Smooth muscle cell (in vitro differentiated cells): ENCODE measurements around the gene PILRA. TPM values are rescaled to one million over a fixed set of nuclear protein-coding genes. Genes with fewer than 3 reads are reported as not detected.

Experiments used
- DNase-seq: peaks from one replicate; lab custom pipeline; 2025; ENCODE audit not compliant: unreplicated experiment; lab: John Stamatoyannopoulos, UW
- H2AFZ ChIP-seq: fragments of 200-600 bp; sonication (generic); 2 replicates; pipeline ENCODE4 v1.6.0; 2016; ENCODE audit warnings: antibody characterized with exemption, low read depth, mild to moderate bottlenecking
- H3F3A ChIP-seq: fragments of 200-600 bp; sonication (generic); 2 replicates; pipeline ENCODE4 v1.6.0; 2017; ENCODE audit warnings: antibody characterized with exemption, low read depth
- H3K27ac ChIP-seq: fragments of 200-600 bp; sonication (generic); 2 replicates; pipeline ENCODE4 v1.5.1; 2016; ENCODE audit warnings: low read depth, mild to moderate bottlenecking
- H3K27me3 ChIP-seq: fragments of 200-600 bp; sonication (generic); 2 replicates; pipeline ENCODE4 v1.6.1; 2016; ENCODE audit warnings: low read depth, mild to moderate bottlenecking
- H3K36me3 ChIP-seq: fragments of 200-600 bp; sonication (generic); 2 replicates; pipeline ENCODE4 v1.5.1; 2016; ENCODE audit warnings: low read depth
- H3K4me1 ChIP-seq: fragments of 200-600 bp; sonication (generic); 2 replicates; pipeline ENCODE4 v1.5.1; 2016; ENCODE audit warnings: low read depth
- H3K4me2 ChIP-seq: fragments of 200-600 bp; sonication (generic); 2 replicates; pipeline ENCODE4 v1.6.0; 2016; ENCODE audit warnings: mild to moderate bottlenecking
- H3K4me3 ChIP-seq: fragments of 200-600 bp; sonication (generic); 2 replicates; pipeline ENCODE4 v1.5.1; 2016; ENCODE audit warnings: mild to moderate bottlenecking
- H3K79me2 ChIP-seq: fragments of 200-600 bp; sonication (generic); 2 replicates; pipeline ENCODE4 v1.6.0; 2016; ENCODE audit warnings: low read depth, mild to moderate bottlenecking
- H3K9ac ChIP-seq: fragments of 200-600 bp; sonication (generic); 2 replicates; pipeline ENCODE4 v1.6.0; 2016; ENCODE audit warnings: low read depth
- H3K9me3 ChIP-seq: fragments of 200-600 bp; sonication (generic); replicated peaks from 2 replicates; pipeline ENCODE4 v1.5.1; 2016; ENCODE audit warnings: low read depth
- H4K20me1 ChIP-seq: fragments of 200-600 bp; sonication (generic); 2 replicates; pipeline ENCODE4 v1.6.0; 2016; ENCODE audit warnings: low read depth
- WGBS: methylation state at CpG from one replicate; pipeline ENCODE4 v1.1.7; 2016; ENCODE audit warnings: low lambda C conversion rate; 5-methylcytosine and 5-hydroxymethylcytosine counted together
- polyA plus RNA-seq: library from polyadenylated mRNA; unstranded; fragments of >200 nt; fragmentation: Nextera tagmentation; extraction: Ambion mirVana; gene quantifications from 2 replicates; pipeline ENCODE4 v1.2.1, GENCODE V29; 2016
- total RNA-seq: library from RNA; depleted of rRNA; stranded (reverse); fragments of >200 nt; gene quantifications from 2 replicates; pipeline ENCODE4 v1.2.3, GENCODE V29; 2014
- TF ChIP-seq, protein P1 (sequence below): fragments of 200-600 bp; sonication (generic); IDR thresholded peaks from 2 replicates; pipeline ENCODE4 v1.5.1; 2017; ENCODE audit warnings: borderline replicate concordance, mild to moderate bottlenecking, antibody characterized with exemption; ENCODE audit not compliant: insufficient read depth, poor library complexity, severe bottlenecking

The PILRA gene
- total and polyA plus RNA-seq, 2 experiments from 2014 or later = 1.4 to 2.0 TPM

DNA sequence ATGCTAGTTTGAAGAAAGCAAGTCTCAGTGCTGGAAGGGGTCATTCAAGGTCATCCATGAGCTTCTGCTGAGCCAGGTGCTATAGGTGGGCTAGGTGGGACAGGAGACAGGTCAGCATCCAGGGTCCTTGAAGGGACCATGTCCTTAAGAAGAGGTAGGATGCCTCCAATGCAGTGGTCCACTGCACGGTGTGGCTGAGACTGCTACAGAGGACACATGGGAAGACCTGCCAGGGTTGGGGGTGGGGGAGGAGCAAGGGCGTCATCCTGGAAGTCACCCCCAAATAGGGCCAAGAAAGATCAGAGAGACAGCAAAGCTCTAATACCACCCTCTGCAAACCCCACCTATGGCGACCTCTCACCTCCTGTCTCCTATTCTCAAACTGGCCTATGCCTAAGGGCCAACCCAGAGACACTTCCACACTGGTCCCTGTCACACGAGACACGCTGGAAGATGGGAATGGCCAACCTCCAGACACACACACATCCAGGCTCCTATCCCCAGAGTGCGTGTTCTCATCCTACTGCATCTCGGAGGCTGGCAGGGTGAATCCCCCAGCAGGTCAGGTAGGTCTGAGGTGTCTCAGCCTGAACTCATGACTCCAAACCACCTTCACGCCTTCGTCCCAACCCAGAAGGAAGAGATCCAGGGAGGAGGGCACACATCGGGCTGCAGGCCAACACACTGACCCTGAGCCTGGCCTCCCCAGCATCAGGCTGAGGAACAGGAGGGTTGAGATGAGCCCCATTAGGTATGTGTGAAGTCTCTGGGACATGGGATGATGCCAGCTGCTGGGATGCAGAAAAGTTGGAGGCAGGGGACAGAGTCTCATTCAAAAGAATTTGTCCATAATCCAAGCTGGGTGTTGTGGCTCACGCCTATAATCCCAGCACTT, 68.6 kb downstream of the PILRA start:
- Histone ChIP-seq H3F3A (peaks cover 5% of the 10 kb centered on the region), H3K36me3 (no peaks in the 10 kb centered on the region), H4K20me1 (no peaks in the 10 kb centered on the region), H3K27me3 (no peaks in the 10 kb centered on the region), H3K9ac (no peak overlapping the region), H3K79me2 (no peaks in the 10 kb centered on the region), H2AFZ (no peak overlapping the region), H3K9me3 (no peaks in the 10 kb centered on the region), H3K27ac (no peak overlapping the region), H3K4me1 (no peaks in the 10 kb centered on the region), H3K4me2 (no peak overlapping the region), H3K4me3 (no peak overlapping the region)
- DNase-seq = no peak
- TF ChIP-seq, protein P1, sequence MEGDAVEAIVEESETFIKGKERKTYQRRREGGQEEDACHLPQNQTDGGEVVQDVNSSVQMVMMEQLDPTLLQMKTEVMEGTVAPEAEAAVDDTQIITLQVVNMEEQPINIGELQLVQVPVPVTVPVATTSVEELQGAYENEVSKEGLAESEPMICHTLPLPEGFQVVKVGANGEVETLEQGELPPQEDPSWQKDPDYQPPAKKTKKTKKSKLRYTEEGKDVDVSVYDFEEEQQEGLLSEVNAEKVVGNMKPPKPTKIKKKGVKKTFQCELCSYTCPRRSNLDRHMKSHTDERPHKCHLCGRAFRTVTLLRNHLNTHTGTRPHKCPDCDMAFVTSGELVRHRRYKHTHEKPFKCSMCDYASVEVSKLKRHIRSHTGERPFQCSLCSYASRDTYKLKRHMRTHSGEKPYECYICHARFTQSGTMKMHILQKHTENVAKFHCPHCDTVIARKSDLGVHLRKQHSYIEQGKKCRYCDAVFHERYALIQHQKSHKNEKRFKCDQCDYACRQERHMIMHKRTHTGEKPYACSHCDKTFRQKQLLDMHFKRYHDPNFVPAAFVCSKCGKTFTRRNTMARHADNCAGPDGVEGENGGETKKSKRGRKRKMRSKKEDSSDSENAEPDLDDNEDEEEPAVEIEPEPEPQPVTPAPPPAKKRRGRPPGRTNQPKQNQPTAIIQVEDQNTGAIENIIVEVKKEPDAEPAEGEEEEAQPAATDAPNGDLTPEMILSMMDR = no peak
- WGBS = 97% methylated on average over 11 of the region's 11 CpGs

DNA sequence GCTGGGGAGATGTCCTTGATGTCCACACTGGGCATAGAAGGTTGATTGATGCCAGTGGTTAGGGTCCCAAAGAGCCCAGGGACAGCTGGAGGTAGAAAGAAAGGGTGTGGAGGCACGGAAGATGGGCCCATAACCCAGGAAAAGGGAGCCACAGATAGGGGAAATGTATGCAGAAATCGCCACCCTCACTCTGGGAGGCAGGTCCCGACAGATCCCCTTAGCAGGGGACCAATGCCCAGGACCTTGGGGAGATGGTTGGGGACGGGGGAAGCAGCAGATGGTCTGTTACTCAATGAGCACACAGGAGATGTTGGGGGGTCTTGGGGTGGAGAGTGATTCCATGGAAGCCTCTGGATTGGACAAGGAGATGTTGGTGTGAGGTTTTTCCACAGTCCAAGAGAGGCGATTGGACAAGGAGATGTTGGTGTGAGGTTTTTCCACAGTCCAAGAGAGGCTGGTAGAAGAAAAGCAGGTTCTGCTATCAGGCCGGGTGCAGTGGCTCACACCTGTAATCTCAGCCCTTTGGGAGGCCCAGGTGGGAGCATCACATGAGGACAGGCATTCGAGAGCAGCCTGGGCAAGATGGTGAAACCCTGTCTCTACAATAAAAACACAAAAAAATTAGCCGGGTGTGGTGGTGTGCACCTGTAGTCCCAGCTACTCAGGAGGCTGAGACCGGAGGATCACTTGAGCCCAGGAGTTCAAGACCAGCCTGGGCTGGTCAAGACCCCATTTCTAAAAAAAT, 70.0 kb downstream of the PILRA start:
- Histone ChIP-seq H3K36me3 (no peaks in the 10 kb centered on the region), H3K9me3 (no peaks in the 10 kb centered on the region), H3F3A (peaks cover 5% of the 10 kb centered on the region), H3K4me2 (no peak overlapping the region), H3K4me3 (no peak overlapping the region), H3K79me2 (no peaks in the 10 kb centered on the region), H2AFZ (no peak overlapping the region), H3K27ac (no peak overlapping the region), H3K9ac (no peak overlapping the region), H4K20me1 (no peaks in the 10 kb centered on the region), H3K27me3 (no peaks in the 10 kb centered on the region), H3K4me1 (no peaks in the 10 kb centered on the region)
- TF ChIP-seq, protein P1 = no peak
- no peak for DNase-seq
- WGBS = 96% methylated on average over 9 of the region's 9 CpGs

DNA sequence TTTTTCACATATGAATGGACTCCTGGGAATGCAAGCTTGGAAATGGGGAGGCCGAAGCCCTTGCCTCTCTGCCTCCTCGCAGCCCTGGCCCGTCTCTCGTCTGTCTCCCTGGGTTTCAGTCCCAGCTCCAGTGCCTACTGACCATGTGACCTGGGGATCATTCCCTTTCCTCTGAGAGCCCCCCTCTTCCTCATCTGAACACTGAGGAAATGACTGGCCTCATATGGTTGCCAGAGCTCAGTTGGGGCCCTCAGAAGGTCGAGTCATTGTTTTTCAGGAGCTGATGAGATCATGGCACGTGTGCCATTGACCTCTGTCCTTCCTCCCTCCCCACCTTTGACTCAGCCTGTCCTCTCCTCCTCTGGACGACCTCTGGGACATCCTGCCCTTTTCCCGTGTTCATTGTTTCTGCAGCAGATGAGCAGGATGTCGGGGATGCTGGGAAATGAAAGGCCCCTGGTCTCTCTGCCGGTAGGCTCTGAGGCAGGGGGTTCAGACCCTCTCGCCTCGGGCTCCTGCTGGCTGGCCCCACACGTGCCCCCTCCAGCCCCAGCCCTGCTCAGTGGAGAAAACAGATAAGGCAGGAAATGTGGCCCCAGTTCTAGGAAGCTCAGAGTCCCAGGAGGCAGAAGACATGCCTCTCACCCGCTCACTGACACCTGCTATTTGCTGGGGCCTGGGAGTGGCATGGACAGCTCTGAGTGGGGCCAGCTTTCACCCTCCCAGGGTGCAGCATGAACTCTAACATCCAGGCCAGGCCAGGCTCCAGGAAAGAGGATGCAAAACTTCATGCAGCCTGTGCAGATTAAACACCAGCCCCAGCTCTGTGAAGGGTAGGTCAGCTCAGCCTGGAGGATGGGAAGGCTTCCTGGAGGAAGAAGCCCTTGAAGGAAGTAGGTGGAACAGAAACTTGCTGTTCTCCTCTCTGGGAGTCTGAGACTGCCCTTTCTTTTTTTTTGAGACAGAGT, 71.3 kb downstream of the PILRA start:
- H4K20me1 ChIP-seq = no peaks in the 10 kb centered on the region
- H3K9ac ChIP-seq = no peak overlapping the region
- no peaks in the 10 kb centered on the region for H3K27me3 ChIP-seq
- TF ChIP-seq, protein P1 = no peak
- H3K9me3 ChIP-seq = no peaks in the 10 kb centered on the region
- H3K4me1 ChIP-seq = no peaks in the 10 kb centered on the region
- no peak overlapping the region for H3K4me2 ChIP-seq
- WGBS = 67% methylated on average over 14 of the region's 14 CpGs
- H3K79me2 ChIP-seq = no peaks in the 10 kb centered on the region
- no peaks in the 10 kb centered on the region for H3K36me3 ChIP-seq
- no peak overlapping the region for H2AFZ ChIP-seq
- DNase-seq = no peak
- H3K4me3 ChIP-seq = no peak overlapping the region
- H3F3A ChIP-seq = no peaks in the 10 kb centered on the region
- no peak overlapping the region for H3K27ac ChIP-seq
